ENCODE data around the gene MEF2C.

DNA sequence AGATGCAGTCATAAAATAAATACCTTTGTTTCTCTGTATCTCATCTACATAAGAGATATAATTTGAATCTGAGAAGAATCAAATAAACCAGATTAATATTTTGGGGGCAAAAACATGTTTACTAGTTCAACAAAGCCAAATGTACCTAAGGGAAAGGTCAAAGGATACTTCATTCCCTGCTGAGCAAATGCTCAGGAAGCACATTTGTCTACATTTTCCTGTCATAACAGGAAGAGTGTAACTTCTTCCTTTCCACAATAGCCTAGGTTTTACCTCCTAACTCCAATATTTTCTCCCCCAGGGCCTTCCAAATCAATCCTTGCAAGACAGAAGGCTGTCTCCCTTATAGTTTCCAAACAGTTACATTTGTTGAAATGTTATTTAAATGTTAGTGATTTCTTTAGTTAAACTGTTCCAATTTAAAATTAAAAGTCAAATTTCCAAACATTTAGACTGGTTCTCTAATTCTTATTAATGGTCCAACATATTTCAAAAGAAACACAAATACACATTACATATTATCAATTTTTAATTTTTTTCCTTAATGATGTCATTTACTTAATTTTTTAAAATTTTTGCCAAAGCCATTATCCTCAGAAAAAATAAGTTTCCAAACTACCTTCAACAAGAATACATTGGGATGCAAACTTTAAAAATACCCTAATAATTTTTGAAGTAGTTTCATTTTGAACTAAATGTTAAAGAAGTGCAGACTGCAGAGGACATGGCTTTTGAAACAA, 67.8 kb downstream of the MEF2C start:
- TF ChIP-seq GATA2 (IDR thresholded peaks at IDR 0.05; ENCODE audit: low read depth, low read length) (no peak), GATA3 (IDR thresholded peaks at IDR 0.05; ENCODE audit: low read depth, low read length) (no peak)

All from SH-SY5Y (cell line).